ENCODE results near the gene OR1L4. TPM values are rescaled to one million over a fixed set of nuclear protein-coding genes. Genes with fewer than 3 reads are reported as not detected.

Gene OR1L4
- total RNA-seq, 1 donor from 2014 or later: not detected

DNA sequence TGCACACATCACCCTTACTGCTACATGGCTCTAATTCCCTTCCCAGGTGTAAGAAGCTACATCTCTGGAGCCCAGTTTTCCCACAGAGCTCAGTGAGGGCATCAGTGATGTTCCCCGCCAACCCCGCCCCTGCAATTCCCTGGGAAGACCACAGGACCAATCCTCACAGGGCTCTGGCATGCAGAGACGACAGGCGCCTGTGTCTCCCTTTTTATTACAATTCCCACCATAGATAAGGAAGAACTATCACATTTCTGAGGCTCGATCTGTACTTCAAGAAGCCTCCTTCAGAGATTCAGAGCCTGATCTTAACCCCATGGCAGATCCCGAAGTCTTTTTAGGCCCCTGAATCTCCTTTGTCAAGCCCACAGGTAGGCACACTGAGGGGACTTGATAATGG, 18.2 kb downstream of the OR1L4 start, which contains the start of gene OR1L6:
Gene OR1L6, plus strand, starts transcription at position 301 of the 400 bp plus-strand sequence. CDS start 7,545 bp downstream, outside the sequence.
- no peak within 1 kb of the TSS for H3K27ac Mint-ChIP-seq (ENCODE audit: unreplicated experiment)
- peaks cover 12% of the 10 kb centered on the region for H3K9me3 Mint-ChIP-seq
- DNase-seq (ENCODE audit: low read depth, low spot score): no peak
- no peak within 1 kb of the TSS for H3K4me3 Mint-ChIP-seq
- TF ChIP-seq, protein P1, sequence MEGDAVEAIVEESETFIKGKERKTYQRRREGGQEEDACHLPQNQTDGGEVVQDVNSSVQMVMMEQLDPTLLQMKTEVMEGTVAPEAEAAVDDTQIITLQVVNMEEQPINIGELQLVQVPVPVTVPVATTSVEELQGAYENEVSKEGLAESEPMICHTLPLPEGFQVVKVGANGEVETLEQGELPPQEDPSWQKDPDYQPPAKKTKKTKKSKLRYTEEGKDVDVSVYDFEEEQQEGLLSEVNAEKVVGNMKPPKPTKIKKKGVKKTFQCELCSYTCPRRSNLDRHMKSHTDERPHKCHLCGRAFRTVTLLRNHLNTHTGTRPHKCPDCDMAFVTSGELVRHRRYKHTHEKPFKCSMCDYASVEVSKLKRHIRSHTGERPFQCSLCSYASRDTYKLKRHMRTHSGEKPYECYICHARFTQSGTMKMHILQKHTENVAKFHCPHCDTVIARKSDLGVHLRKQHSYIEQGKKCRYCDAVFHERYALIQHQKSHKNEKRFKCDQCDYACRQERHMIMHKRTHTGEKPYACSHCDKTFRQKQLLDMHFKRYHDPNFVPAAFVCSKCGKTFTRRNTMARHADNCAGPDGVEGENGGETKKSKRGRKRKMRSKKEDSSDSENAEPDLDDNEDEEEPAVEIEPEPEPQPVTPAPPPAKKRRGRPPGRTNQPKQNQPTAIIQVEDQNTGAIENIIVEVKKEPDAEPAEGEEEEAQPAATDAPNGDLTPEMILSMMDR (conservative IDR thresholded peaks at IDR 0.05): no peak
- H3K4me1 Mint-ChIP-seq: no peaks in the 10 kb centered on the region
- H3K36me3 Mint-ChIP-seq (ENCODE audit: low read depth): no peaks in the 10 kb centered on the region
- H3K27me3 Mint-ChIP-seq (ENCODE audit: low read depth): peaks cover 18% of the 10 kb centered on the region

DNA sequence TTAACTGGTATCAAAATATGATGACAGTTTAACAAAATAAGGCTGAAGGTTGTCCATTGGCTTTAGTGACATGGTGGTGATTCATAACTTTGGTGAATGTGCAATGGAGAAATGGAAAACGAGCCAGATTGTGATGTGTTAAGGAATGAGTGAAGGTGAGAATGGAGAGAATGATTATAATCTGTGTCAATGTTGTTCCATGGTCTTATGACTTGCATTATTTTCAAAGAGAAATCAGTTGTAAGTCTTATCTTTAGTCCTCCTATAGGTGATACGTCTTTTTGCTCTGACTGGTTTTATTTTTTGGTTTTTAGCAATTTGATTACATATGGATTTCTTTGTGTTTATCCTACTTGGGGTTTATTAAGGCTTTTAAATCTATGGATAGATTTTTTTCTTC, 31.0 kb downstream of the OR1L4 start:
- Mint-ChIP-seq H3K27ac (ENCODE audit: unreplicated experiment) (no peak overlapping the region), H3K27me3 (ENCODE audit: low read depth) (peaks cover 16% of the 10 kb centered on the region), H3K36me3 (ENCODE audit: low read depth) (no peaks in the 10 kb centered on the region), H3K4me3 (no peak overlapping the region), H3K4me1 (no peaks in the 10 kb centered on the region), H3K9me3 (peaks cover 16% of the 10 kb centered on the region)
- TF ChIP-seq, protein P1 (conservative IDR thresholded peaks at IDR 0.05): no peak
- no peak for DNase-seq (ENCODE audit: low read depth, low spot score)

DNA sequence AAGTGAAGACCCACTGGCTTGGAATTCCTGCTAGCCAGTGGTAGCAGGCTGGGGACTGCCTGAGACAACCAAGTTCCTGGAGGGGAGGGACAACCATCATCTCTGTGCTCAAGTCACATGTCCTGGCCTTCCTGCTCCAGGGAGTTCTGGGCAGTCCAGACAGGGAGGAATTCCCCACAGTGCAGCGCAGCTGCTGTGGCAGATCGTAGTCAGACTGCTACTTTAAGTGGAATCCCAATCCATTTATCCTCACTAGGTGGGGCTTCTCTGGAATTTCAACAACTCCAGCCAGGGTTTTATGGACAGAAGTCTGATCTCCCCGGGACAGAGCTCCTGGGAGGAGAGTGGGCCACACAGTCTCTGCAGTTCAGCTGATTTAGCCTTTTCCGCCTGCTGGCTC, 44.0 kb downstream of the OR1L4 start:
- Mint-ChIP-seq H3K4me1 (no peaks in the 10 kb centered on the region), H3K9me3 (peaks cover 8% of the 10 kb centered on the region), H3K4me3 (no peak overlapping the region), H3K27ac (ENCODE audit: unreplicated experiment) (no peak overlapping the region), H3K36me3 (ENCODE audit: low read depth) (no peaks in the 10 kb centered on the region), H3K27me3 (ENCODE audit: low read depth) (peaks cover 25% of the 10 kb centered on the region)
- TF ChIP-seq, protein P1 (conservative IDR thresholded peaks at IDR 0.05): no peak
- DNase-seq (ENCODE audit: low read depth, low spot score): no peak

Other genes with a start within 250 kb of the OR1L4 start
- gene OR1J1, start 246.1 kb upstream of the OR1L4 start, total RNA-seq: not detected in 2 replicates
- not detected in 2 replicates for gene OR1J2, start 213.2 kb upstream of the OR1L4 start, total RNA-seq
- not detected in 2 replicates for gene OR1J4, start 204.8 kb upstream of the OR1L4 start, total RNA-seq
- gene OR1N1, start 196.7 kb upstream of the OR1L4 start, total RNA-seq: not detected in 2 replicates
- gene OR1N2, start 170.9 kb upstream of the OR1L4 start, total RNA-seq: not detected in 2 replicates
- gene OR1L8, start 140.6 kb upstream of the OR1L4 start, total RNA-seq: not detected in 2 replicates
- gene OR1Q1, start 109.3 kb upstream of the OR1L4 start, total RNA-seq: not detected in 2 replicates
- gene OR1B1, start 66.4 kb upstream of the OR1L4 start, total RNA-seq: not detected in 2 replicates
- gene OR1L1, start 62.3 kb upstream of the OR1L4 start, total RNA-seq: not detected in 2 replicates
- not detected in 2 replicates for gene OR1L3, start 48.9 kb upstream of the OR1L4 start, total RNA-seq
- gene OR1L6, start 18.3 kb downstream of the OR1L4 start, total RNA-seq: not detected in 2 replicates
- not detected in 2 replicates for gene OR5C1, start 64.9 kb downstream of the OR1L4 start, total RNA-seq
- not detected in 2 replicates for gene OR1K1, start 76.1 kb downstream of the OR1L4 start, total RNA-seq
- 29.3 and 30.5 TPM in 2 replicates for gene PDCL, start 104.6 kb downstream of the OR1L4 start, total RNA-seq
- gene RC3H2, start 181.4 kb downstream of the OR1L4 start, total RNA-seq: 53.5 and 54.1 TPM in 2 replicates
- gene ZBTB6, start 189.3 kb downstream of the OR1L4 start, total RNA-seq: 8.4 and 9.4 TPM in 2 replicates
- gene ZBTB26, start 207.5 kb downstream of the OR1L4 start, total RNA-seq: 13.2 and 13.5 TPM in 2 replicates
- 54.9 and 59.5 TPM in 2 replicates for gene RABGAP1, start 217.0 kb downstream of the OR1L4 start, total RNA-seq